ENCODE measurements around the gene MRPL23. TPM values are rescaled to one million over a fixed set of nuclear protein-coding genes. Genes with fewer than 3 reads are reported as not detected.
A peak's percentile ranks its signal among the peaks of the same experiment; 100 is the strongest.

The MRPL23 gene
- total and polyA plus RNA-seq, 2 of the 8 experiments (the other 6 are each of a cell fraction or from before 2014, with no cell fraction given) = 86.4 to 244 TPM

- Histone ChIP-seq H3K18ac (ENCODE audit: extremely low read depth, low read length) (no peak overlapping the region), H3K14ac (ENCODE audit: insufficient read length) (no peak overlapping the region), H2BK120ac (replicated peaks; ENCODE audit: low read depth, low read length) (no peak overlapping the region), H2BK5ac (ENCODE audit: low read depth, low read length) (no peak overlapping the region), H4K20me1 (replicated peaks in 1 of 2; ENCODE audit: control insufficient read depth in 1 of 2, insufficient read depth in 2 of 2, low read length in 2 of 2) (no peaks in the 10 kb centered on the region), H3K4me3 (ENCODE audit: extremely low read depth in 1 of 4, insufficient read depth in 2 of 4, low read depth in 3 of 4, low read length in 4 of 4) (no peak overlapping the region), H4K5ac (ENCODE audit: insufficient read length, low read depth, low read length) (no peak overlapping the region), H3K27me3 (replicated peaks in 1 of 4; ENCODE audit: control insufficient read depth in 3 of 4, extremely low read depth in 1 of 4, insufficient read depth in 3 of 4, low read length in 3 of 4) (no peaks in the 10 kb centered on the region), H3K23ac (ENCODE audit: insufficient read length) (no peak overlapping the region), H2BK12ac (ENCODE audit: low read depth, low read length) (peak overlapping the region; percentile 50; the same call in 1 of the 2 replicates), H2BK20ac (ENCODE audit: low read length) (no peak overlapping the region), H4K91ac (replicated peaks; ENCODE audit: insufficient read length, low read length) (no peak overlapping the region), H2AK5ac (ENCODE audit: low read depth, low read length) (no peak overlapping the region), H3K4me1 (replicated peaks in 1 of 4; ENCODE audit: control insufficient read depth in 3 of 4, insufficient read depth in 4 of 4, low read length in 3 of 4) (no peaks in the 10 kb centered on the region), H3K79me1 (ENCODE audit: low read depth, low read length) (no peaks in the 10 kb centered on the region), H3K36me3 (ENCODE audit: control insufficient read depth in 2 of 4, insufficient read depth in 4 of 4, low read length in 3 of 4) (no peaks in the 10 kb centered on the region), H3K79me2 (ENCODE audit: control insufficient read depth in 1 of 2, insufficient read depth in 2 of 2, low read length in 2 of 2) (no peaks in the 10 kb centered on the region), H3K27ac (ENCODE audit: low read depth, low read length) (no peak overlapping the region), H2AFZ (ENCODE audit: low read length) (no peak overlapping the region), H3K56ac (replicated peaks; ENCODE audit: insufficient read length, low read depth, low read length) (no peak overlapping the region), H3K4ac (replicated peaks; ENCODE audit: insufficient read length, low read depth, low read length) (no peak overlapping the region), H3K9me3 (ENCODE audit: insufficient read depth in 2 of 2, low read depth in 1 of 2, low read length in 1 of 2) (no peaks in the 10 kb centered on the region), H3K9ac (replicated peaks in 1 of 4; ENCODE audit: extremely low read depth in 1 of 4, low read depth in 3 of 4, low read length in 3 of 4) (no peak overlapping the region), H3K23me2 (ENCODE audit: low read depth, low read length) (no peaks in the 10 kb centered on the region), H3K4me2 (ENCODE audit: insufficient read depth in 1 of 2, low read depth in 2 of 2, low read length in 2 of 2) (no peak overlapping the region), H4K8ac (ENCODE audit: extremely low read depth, insufficient read depth, low read length) (no peak overlapping the region), H2BK15ac (ENCODE audit: low read length) (no peak overlapping the region)
- no peak for FAIRE-seq
- peak in 1 of 2 experiments; percentile 39 for DNase-seq (ENCODE audit: low read depth in 1 of 2, low spot score in 2 of 2)
- WGBS, 2 experiments (ENCODE audit: extremely low coverage in 1 of 2, insufficient coverage in 1 of 2, insufficient read length in 1 of 2, insufficient replicate concordance in 2 of 2, low coverage in 1 of 2, low lambda C conversion rate in 2 of 2, missing lambda C conversion rate in 1 of 2) = 95% methylated on average over 12 of the region's 26 CpGs; no CpG with 5 or more reads in 1 of the 2 experiments
- ChIA-PET POLR2A (ENCODE audit: partially characterized antibody) (no interaction called here), CTCF (ENCODE audit: partially characterized antibody) (interaction anchor here (0.7 to 1.5 kb wide), 7 partner anchors 12 to 298 kb away, joined by 3 to 6 read pairs (median 3); no protein-coding TSS in a partner anchor)
- TF ChIP-seq ATF2 (IDR thresholded peaks at IDR 0.05; ENCODE audit: low read length) (no peak), TBP (IDR thresholded peaks at IDR 0.05; ENCODE audit: low read depth, low read length) (no peak), POLR2AphosphoS5 (IDR thresholded peaks at IDR 0.05; ENCODE audit: low read depth, low read length) (no peak), HDAC6 (IDR thresholded peaks at IDR 0.05; ENCODE audit: low read depth, low read length) (no peak), SP4 (IDR thresholded peaks at IDR 0.05; ENCODE audit: low read length) (no peak), ATF3 (IDR thresholded peaks at IDR 0.05; ENCODE audit: insufficient read depth, low read depth, low read length) (no peak), CHD1 (IDR thresholded peaks at IDR 0.05; ENCODE audit: low read depth, low read length) (no peak), SIRT6 (IDR thresholded peaks at IDR 0.05; ENCODE audit: low read length) (no peak), SIN3A (conservative IDR thresholded peaks at IDR 0.05 in 1 of 2, IDR thresholded peaks at IDR 0.05 in 1 of 2; ENCODE audit: low read depth in 1 of 2, low read length in 2 of 2) (no peak), PHF8 (conservative IDR thresholded peaks at IDR 0.05; ENCODE audit: low read depth, low read length) (no peak), FOSL1 (IDR thresholded peaks at IDR 0.05; ENCODE audit: insufficient read depth, low read depth, low read length) (no peak), RAD21 (IDR thresholded peaks at IDR 0.05 in 1 of 2, conservative IDR thresholded peaks at IDR 0.05 in 1 of 2; ENCODE audit: low read depth in 2 of 2, low read length in 2 of 2) (no peak)
These were observed 45.0 kb downstream of the MRPL23 start for GRCh38 chr11:1992111-1992510.

Data from H1 (cell line).